Measurements from ENCODE around the gene PLEKHA1.

DNA sequence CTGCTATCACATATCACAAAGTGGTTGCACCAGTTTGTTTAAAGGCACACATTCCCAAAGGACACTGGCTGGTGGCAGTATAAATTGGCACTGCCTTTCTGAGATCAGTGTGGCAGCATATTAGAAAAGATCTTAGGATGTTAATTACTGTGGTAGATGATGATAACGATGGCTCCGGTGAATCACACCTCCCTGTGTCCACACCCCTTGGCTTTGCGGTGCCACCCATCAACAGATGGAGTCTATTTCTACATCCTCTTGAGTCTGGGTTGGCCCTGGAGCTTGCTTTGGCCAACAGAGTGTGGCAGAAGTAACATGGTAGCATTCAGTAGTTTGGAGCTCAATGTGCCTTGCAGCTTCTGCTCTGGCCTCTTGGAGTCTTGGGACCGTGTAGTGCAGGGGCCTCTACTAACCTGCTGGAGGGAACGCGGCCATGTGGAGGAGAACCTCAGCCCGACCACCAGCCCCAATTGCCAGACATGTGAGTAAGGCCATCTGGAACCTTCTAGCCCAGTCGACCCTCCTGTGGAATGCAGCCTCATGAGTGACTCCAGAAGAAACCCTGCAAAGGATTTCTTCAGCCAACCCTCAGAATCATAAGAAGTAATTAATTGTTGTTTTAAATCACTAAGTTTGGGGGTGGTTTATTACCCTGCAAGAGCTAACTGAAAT is 27.2 kb upstream of the PLEKHA1 start:
- TF ChIP-seq, protein P1, sequence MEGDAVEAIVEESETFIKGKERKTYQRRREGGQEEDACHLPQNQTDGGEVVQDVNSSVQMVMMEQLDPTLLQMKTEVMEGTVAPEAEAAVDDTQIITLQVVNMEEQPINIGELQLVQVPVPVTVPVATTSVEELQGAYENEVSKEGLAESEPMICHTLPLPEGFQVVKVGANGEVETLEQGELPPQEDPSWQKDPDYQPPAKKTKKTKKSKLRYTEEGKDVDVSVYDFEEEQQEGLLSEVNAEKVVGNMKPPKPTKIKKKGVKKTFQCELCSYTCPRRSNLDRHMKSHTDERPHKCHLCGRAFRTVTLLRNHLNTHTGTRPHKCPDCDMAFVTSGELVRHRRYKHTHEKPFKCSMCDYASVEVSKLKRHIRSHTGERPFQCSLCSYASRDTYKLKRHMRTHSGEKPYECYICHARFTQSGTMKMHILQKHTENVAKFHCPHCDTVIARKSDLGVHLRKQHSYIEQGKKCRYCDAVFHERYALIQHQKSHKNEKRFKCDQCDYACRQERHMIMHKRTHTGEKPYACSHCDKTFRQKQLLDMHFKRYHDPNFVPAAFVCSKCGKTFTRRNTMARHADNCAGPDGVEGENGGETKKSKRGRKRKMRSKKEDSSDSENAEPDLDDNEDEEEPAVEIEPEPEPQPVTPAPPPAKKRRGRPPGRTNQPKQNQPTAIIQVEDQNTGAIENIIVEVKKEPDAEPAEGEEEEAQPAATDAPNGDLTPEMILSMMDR (IDR thresholded peaks at IDR 0.05; ENCODE audit: insufficient read depth, low read length, poor library complexity, severe bottlenecking): no peak
- TF ChIP-seq EZH2phosphoT487 (conservative IDR thresholded peaks at IDR 0.05; ENCODE audit: low read length): no peak

Measured in SU-DHL-6 (cell line).